AG09319 (cell line): ENCODE measurements around the gene C11orf86.

Source experiments
- DNase-seq: peaks from one replicate; pipeline ENCODE4 v3.0.0-alpha.2; 2010; ENCODE audit warnings: low read depth; ENCODE audit errors: extremely low read depth
- CTCF ChIP-seq: IDR thresholded peaks from 2 replicates; pipeline ENCODE4 v1.5.1; 2011; ENCODE audit warnings: low read depth, mild to moderate bottlenecking, inconsistent platforms, low read length, moderate library complexity

Gene C11orf86

GRCh38 chr11:66969584-66970225 lies 5.4 kb upstream of the C11orf86 start:
- TF ChIP-seq CTCF, result no peak
- peak; percentile 95 for DNase-seq

- no peak for DNase-seq
- TF ChIP-seq CTCF, result no peak
These were observed 4.7 kb upstream of the C11orf86 start for GRCh38 chr11:66970371-66970806.

GRCh38 chr11:66970807-66971442 lies 4.2 kb upstream of the C11orf86 start:
- no peak for TF ChIP-seq CTCF
- DNase-seq, result peak; percentile 98

GRCh38 chr11:66971488-66971887 lies 3.6 kb upstream of the C11orf86 start:
- TF ChIP-seq CTCF, result no peak
- no peak for DNase-seq

- no peak for DNase-seq
- TF ChIP-seq CTCF, result no peak
These were observed 1.0 kb upstream of the C11orf86 start for GRCh38 chr11:66973956-66974580.

GRCh38 chr11:66975405-66976027 lies 412 bp downstream of the C11orf86 start:
- no peak for DNase-seq
- no peak for TF ChIP-seq CTCF

- DNase-seq, result no peak
- peak; percentile 76 for TF ChIP-seq CTCF
These were observed 944 bp downstream of the C11orf86 start for GRCh38 chr11:66976028-66976467.
